ENCODE data around the gene POLR3G.

Gene POLR3G

GRCh38 chr5:90461288-90461687 lies 13.4 kb upstream of the POLR3G start:
- no peak overlapping the region for H3K27ac ChIP-seq
- DNase-seq (ENCODE audit: low spot score) = no peak
- H3K4me3 ChIP-seq = no peak overlapping the region
- no peak for TF ChIP-seq CTCF (IDR thresholded peaks at IDR 0.05)

GRCh38 chr5:90472783-90473395 lies 1.8 kb upstream of the POLR3G start:
- Histone ChIP-seq H3K27ac (no peak overlapping the region), H3K4me3 (peak overlapping the region; percentile 84)
- DNase-seq (ENCODE audit: low spot score) = no peak
- no peak for TF ChIP-seq CTCF (IDR thresholded peaks at IDR 0.05)

GRCh38 chr5:90473396-90474234 lies 1.0 kb upstream of the POLR3G start:
- TF ChIP-seq CTCF (IDR thresholded peaks at IDR 0.05) = no peak
- DNase-seq (ENCODE audit: low spot score) = peak; percentile 75
- H3K27ac ChIP-seq = peak overlapping the region; percentile 65 to 73
- H3K4me3 ChIP-seq = peak overlapping the region; percentile 84

GRCh38 chr5:90475436-90475980 lies 844 bp downstream of the POLR3G start:
- no peak for DNase-seq (ENCODE audit: low spot score)
- Histone ChIP-seq H3K4me3 (no peak overlapping the region), H3K27ac (no peak overlapping the region)
- TF ChIP-seq CTCF (IDR thresholded peaks at IDR 0.05) = no peak

DNA sequence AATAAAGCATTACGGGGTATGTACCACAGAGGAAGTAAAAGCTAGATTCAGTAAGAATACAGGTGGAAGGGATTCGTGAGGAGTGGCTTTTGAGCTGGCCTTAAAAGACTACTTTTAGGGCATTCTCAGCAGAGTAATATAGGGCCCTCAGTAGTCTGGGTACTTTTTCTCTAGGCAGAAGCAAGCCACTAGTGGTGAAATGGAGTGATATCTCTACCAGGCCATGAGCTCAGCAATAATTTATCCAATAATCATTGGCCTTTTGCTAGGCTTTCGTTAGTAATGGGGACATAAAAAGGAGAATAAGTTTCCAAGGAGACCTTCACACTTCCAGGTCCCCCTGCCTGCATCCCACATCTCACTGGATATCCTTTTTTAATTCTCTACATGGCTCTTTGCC lies 1.7 kb downstream of the POLR3G start:
- no peak for TF ChIP-seq CTCF (IDR thresholded peaks at IDR 0.05)
- H3K27ac ChIP-seq = no peak overlapping the region
- no peak for DNase-seq (ENCODE audit: low spot score)
- no peak overlapping the region for H3K4me3 ChIP-seq

DNA sequence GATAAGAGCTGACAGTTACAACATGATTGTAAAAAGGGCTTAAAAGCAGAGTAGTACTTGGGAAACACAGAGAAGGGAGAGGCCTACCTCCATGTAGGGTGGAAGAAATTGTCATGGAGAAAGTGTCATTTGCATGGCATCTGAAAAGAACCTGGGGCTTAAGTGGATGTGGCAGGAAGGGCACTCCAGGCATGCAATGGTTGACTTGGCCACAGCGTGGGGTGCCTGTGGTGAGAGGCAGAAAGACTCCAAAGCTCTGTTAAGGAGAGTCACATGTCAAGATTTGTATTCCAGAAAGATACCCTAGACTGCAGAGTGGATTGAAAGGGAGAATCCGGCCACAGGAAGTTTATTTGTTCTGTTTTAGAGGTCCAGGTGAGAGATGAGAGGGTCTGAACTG lies 2.4 kb downstream of the POLR3G start:
- Histone ChIP-seq H3K4me3 (no peak overlapping the region), H3K27ac (no peak overlapping the region)
- TF ChIP-seq CTCF (IDR thresholded peaks at IDR 0.05) = no peak
- DNase-seq (ENCODE audit: low spot score) = no peak

Data from coronary artery (tissue), 2 donors.